ENCODE data around the gene FN1.

The FN1 gene

DNA sequence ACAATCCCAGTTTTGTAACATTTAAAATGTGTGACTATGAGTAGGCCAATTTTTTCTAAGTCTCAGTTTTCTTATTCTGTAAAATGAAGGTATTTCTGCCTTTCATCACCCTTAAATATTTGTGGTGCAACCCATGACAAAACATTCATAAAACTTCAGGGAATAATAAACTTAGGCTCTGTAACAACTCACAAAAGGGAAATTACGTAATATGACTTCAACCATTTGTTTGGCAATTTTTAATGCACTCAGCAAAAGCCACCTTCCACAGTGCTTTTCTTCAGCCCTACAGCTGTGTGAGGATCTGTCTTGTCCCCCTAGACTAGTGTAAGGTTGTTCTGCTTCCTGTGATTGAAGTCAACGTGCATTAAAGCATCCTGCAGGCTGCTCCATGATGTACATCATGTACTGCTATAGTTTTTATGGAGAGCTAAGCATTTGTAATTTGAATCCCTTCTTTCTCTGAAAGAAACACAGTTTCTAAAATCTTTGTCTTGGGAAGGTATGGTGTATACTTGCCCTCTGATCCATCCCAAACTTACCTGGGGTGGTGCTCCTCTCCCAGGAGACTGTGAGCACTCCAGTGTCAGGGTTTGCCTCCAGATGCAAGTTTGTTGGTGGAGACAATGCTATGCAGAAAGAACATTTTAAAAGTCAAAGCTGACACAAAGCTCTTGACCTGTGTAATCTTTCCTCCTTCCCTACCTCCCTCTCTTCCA, 39.1 kb downstream of the FN1 start:
- TF ChIP-seq GATA3 (IDR thresholded peaks at IDR 0.05; ENCODE audit: low read depth, low read length), result no peak

DNA sequence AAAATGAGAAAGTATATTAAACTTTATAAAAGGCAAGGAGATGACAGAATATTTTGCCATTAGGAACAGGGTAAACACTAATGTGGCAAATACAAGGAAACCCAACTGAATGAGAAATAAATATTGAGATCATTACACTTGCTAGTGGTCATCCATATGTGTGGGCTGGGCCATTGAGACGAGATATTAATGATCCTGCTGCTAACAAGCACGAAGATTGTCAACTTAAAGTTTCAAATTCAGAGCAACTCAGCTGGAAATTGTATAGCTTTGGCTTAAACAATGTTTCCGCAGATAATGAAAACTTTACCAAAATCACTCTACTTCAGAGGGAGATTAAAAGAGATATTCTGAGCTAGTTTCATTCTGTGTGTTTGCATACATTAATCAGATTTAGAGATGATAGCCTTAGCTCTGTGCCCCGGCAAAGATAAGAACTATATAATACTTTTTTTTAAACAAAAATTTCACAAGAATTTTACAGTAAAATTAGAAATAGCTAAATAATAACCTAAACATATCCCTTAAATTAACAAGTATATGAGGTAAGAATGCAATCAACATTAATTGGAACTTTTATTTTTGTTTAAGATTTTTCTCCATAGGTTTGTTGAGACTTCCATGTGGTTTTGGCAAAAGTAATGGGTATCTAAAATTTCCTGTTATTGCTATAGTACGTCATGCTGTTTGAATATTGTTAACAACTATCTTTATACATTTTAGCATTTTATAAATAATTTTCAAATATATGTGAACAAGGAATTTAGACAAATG, 40.0 kb downstream of the FN1 start:
- TF ChIP-seq GATA3 (IDR thresholded peaks at IDR 0.05; ENCODE audit: low read depth, low read length) (no peak), GATA2 (IDR thresholded peaks at IDR 0.05; ENCODE audit: low read depth, low read length) (no peak)

DNA sequence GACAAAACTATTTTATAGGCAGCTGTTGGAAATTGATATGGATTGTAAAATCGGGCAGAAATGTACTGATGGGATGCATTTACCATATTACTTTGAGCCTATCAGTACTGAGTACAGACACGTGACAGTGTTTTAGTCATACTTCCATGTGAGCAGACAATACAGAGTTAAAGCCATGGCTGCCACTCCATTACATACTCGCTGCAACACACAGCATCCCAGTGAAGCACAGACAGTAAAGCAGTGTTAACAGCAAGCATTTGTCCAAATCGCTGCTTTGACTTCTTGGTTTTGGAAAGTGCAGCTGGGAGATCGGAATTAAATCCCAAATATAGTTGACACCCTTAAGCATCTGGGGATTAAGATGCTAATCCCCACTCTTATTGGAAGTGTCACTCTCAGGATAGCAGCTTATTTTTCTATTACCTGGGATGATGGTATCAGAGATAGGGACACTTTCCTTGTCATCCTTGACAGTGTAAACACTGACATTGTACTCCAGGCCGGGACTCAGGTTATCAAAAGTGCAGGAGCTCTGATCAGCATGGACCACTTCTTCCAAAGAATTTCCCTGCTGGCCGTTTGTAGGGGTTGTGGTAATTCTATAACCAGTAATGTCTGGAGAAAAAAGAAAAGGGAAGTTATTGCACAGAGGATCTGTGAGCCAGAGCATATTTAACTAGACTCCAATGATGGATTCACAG, 41.6 kb downstream of the FN1 start:
- no peak for TF ChIP-seq GATA2 (IDR thresholded peaks at IDR 0.05; ENCODE audit: low read depth, low read length)
- TF ChIP-seq GATA3 (IDR thresholded peaks at IDR 0.05; ENCODE audit: low read depth, low read length), result no peak

DNA sequence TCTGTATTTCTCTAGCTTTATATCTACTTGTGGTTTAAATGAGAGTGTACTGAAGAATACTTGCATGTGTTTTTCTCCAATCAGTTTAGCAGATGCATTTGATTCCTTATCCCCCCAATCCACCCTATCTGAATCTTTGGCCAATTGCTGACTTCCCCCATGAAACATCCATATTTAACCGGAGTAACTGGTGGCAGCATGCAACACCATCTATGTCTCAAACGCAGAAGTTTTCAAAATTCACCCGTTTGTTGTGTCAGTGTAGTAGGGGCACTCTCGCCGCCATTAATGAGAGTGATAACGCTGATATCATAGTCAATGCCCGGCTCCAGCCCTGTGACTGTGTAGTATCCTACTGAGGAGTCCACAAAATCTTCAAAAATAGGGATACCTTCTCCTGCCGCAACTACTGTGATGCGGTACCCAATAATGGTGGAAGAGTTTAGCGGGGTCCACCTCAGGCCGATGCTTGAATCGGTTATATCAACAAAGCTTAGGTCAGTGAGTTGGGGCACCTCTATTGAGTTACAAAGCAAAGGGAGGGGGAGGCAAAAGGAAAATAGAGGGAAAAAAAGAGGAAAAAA, 43.1 kb downstream of the FN1 start:
- TF ChIP-seq GATA3 (IDR thresholded peaks at IDR 0.05; ENCODE audit: low read depth, low read length), result no peak
- TF ChIP-seq GATA2 (IDR thresholded peaks at IDR 0.05; ENCODE audit: low read depth, low read length), result no peak

DNA sequence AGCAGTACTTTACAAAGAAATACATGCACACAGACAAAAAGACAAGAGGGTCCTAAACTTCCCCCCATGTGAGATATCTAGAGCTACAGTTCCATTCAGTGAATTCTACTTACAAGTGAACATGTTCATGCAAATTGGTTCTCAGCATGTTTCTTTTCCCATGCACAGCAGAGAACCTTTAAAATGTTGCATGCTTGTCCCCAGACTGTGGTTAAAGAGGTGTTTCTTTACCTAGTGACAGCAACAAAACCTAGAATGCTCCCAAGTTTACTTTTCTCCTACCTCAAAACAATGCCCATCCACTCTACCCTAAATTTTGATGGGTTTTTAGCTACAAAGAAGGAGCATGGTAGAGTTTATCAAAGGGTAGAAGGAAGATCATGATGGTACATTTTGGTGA, 43.7 kb downstream of the FN1 start:
- TF ChIP-seq GATA2 (IDR thresholded peaks at IDR 0.05; ENCODE audit: low read depth, low read length) (no peak), GATA3 (IDR thresholded peaks at IDR 0.05; ENCODE audit: low read depth, low read length) (no peak)

DNA sequence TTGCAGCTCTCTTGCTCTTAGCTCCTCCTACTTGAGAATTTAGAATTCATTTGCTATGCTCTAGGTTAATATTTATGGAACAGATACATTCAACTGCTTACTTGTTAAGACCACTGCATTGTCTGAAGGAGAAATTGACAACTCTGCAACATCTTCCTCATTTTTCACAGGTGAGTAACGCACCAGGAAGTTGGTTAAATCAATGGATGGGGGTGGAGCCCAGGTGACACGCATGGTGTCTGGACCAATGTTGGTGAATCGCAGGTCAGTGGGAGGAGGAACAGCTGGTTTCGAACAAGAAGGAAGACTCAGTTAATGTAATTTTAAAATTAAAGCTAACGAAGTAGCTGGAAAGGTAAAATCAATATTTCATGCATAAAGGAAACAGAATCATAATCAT, 44.3 kb downstream of the FN1 start:
- TF ChIP-seq GATA3 (IDR thresholded peaks at IDR 0.05; ENCODE audit: low read depth, low read length) (no peak), GATA2 (IDR thresholded peaks at IDR 0.05; ENCODE audit: low read depth, low read length) (no peak)

DNA sequence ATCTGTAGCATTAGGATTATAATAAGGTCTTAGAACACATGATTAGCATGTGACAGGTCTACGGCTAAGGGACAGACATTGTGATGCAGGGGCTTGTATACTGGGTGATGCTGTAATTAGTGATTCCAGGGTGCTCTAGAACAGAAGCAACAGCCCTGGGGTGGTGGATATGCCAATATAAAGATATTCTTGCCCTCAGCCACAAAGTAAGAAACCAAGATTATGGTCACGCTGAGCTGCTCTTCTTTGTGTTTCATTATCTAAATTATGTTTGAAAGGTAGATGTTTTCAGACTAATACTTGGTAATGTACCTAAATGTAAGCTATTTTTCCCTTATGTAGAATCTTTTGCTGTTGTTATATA, 45.3 kb downstream of the FN1 start:
- TF ChIP-seq GATA2 (IDR thresholded peaks at IDR 0.05; ENCODE audit: low read depth, low read length), result no peak
- TF ChIP-seq GATA3 (IDR thresholded peaks at IDR 0.05; ENCODE audit: low read depth, low read length), result no peak

DNA sequence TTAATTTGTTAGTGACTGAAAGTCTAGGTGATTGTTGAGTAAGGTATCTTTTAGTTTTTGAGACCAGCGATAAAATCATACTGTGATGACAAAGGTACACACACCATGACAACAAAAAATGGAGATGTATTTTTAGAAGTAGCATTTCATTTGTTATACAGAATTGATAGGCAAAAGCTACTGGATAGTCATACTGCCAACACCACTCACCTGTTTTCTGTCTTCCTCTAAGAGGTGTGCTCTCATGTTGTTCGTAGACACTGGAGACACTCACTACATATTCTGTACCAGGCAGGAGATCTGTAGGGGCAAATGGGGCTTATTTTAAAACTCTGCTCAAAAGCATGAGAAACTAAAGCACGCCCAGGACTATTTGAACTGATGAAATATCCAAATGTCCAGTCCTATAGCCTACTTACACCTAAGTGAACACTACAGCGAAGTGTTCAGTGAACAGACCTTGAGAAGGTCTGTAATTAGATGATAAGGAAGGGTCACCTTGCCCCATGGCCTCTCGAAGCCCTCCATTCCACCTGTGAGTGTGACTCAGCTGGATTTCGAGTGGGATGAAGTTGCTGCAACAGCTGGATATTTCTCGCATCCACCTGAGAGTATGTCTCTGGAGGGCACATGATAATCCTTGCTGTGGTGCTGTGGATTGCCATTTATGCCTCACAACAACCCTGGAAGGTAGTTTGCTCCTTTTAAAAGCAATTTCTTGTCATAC, 47.7 kb downstream of the FN1 start:
- TF ChIP-seq GATA2 (IDR thresholded peaks at IDR 0.05; ENCODE audit: low read depth, low read length), result no peak
- no peak for TF ChIP-seq GATA3 (IDR thresholded peaks at IDR 0.05; ENCODE audit: low read depth, low read length)

DNA sequence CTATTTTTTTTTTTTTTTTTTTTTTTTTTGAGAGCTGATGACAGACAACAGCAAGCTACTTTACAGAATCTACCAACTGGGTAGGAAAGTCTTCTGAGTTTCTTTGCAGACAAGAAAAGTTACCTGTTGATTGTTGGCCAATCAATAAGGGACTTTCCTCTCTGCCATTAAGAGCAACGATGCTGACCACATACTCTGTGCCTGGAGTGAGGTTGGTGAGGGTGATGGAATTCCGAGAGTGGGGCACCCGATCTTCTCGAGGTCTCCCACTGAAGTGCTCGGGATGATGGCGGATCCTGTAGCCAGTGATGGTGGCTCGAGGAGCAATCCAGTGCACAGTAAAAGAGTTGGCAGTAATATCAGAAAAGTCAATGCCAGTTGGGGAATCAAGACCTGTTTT, 49.3 kb downstream of the FN1 start:
- TF ChIP-seq GATA3 (IDR thresholded peaks at IDR 0.05; ENCODE audit: low read depth, low read length), result no peak
- no peak for TF ChIP-seq GATA2 (IDR thresholded peaks at IDR 0.05; ENCODE audit: low read depth, low read length)

DNA sequence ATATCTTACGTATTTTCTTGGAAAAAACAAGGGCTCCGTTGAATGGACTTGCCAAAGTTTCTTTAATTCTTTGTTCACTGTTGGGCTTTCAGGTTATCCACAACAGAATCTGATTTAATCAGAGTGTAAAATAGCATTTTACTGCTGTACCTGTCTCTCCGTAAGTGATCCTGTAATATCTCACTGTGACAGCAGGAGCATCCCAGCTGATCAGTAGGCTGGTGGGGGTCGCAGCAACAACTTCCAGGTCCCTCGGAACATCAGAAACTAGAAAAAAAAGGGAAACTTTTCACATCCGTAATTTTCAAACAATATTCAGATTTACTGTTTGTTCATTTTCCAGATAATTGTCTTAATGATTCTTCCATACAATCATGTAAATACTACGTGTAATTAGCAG, 51.2 kb downstream of the FN1 start:
- no peak for TF ChIP-seq GATA2 (IDR thresholded peaks at IDR 0.05; ENCODE audit: low read depth, low read length)
- TF ChIP-seq GATA3 (IDR thresholded peaks at IDR 0.05; ENCODE audit: low read depth, low read length), result no peak

DNA sequence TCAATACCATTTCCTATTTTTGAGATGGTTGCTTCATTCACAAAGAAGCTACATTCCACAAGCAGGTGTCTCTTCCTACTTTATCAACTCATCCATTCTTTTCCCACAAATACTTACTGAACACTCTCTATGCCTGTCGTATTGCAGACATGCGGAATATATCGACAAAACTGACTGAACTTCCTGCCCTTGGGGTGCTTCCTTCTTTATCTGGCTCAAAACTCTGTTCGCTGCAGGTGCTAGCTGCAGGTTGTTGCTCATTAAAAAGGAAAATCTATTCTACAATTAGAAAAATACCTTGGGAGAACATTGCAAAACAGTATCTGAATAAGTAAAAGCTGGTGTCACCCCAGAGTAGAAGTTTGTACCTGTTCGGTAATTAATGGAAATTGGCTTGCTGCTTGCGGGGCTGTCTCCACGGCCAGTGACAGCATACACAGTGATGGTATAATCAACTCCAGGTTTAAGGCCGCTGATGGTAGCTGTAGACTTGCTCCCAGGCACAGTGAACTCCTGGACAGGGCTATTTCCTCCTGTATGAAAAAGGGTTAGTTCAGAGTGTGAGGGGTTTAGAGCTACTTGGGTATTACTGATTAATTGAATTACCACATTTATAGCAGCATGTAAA, 52.1 kb downstream of the FN1 start:
- TF ChIP-seq GATA3 (IDR thresholded peaks at IDR 0.05; ENCODE audit: low read depth, low read length) (no peak), GATA2 (IDR thresholded peaks at IDR 0.05; ENCODE audit: low read depth, low read length) (no peak)

DNA sequence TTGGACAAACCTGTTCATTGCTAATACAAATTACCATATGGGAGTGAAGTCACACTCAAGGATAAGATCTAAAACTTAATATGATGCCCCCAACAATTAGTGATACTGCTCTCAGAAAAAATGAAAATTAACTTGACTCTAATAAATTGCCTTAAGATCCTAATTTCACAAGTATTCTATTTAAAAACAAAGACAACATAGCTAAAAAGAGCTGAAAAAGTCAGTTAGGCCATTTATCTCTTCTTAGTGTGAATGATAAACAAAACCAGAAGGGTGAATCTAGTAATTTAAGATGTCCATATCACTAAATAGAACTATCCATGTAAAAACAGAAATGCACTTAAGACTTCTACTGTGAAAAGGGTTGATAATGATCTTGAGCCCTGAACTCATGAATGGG, 53.4 kb downstream of the FN1 start:
- no peak for TF ChIP-seq GATA3 (IDR thresholded peaks at IDR 0.05; ENCODE audit: low read depth, low read length)
- TF ChIP-seq GATA2 (IDR thresholded peaks at IDR 0.05; ENCODE audit: low read depth, low read length), result no peak

DNA sequence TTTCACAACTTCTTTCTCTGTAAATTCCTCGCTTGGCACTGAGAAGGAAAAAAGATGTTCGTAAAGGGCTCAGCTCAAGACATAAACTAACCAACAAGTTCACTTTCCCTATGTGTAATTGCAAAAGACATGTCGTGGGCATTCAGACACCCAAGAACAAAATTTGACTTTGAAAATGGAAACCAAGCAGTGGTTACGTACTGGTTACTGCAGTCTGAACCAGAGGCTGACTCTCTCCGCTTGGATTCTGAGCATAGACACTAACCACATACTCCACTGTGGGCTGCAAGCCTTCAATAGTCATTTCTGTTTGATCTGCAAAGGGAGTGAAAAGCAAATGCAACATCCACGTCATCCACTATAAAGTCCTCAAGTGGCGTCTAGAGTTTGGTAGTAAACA, 53.9 kb downstream of the FN1 start:
- no peak for TF ChIP-seq GATA3 (IDR thresholded peaks at IDR 0.05; ENCODE audit: low read depth, low read length)
- TF ChIP-seq GATA2 (IDR thresholded peaks at IDR 0.05; ENCODE audit: low read depth, low read length), result no peak

All from SH-SY5Y (cell line).